NCI-H774 (cell line): ENCODE data around the gene PKP4.
A peak's percentile ranks its signal among the peaks of the same experiment; 100 is the strongest.
"Not testable (repeated sequence)": the region's sequence is repeated elsewhere in the genome, so short reads cannot be mapped to it uniquely, and the experiment has no call there.

ENCODE experiments used
- DNase-seq: peaks from one replicate; lab custom pipeline; 2025; lab: John Stamatoyannopoulos, UW

Gene PKP4

GRCh38 chr2:158456309-158457066 lies at the start of gene PKP4, which contains the start of gene CCDC148:
PKP4 (plus strand) TSS chr2:158456952; CDS start chr2:158533185, 76,233 bp downstream.
CCDC148 (minus strand) TSS chr2:158456753; CDS start chr2:158456439, 314 bp downstream.
- DNase-seq: peak; percentile 91

- no peak for DNase-seq
These were observed 49.7 kb upstream of the PKP4 start for GRCh38 chr2:158407031-158407430.

GRCh38 chr2:158410132-158410531 lies 46.6 kb upstream of the PKP4 start:
- DNase-seq: no peak

- DNase-seq: no peak
These were observed 45.0 kb upstream of the PKP4 start for GRCh38 chr2:158411748-158412147.

GRCh38 chr2:158412206-158412605 lies 44.5 kb upstream of the PKP4 start:
- no peak for DNase-seq

GRCh38 chr2:158413581-158413980 lies 43.2 kb upstream of the PKP4 start:
- no peak for DNase-seq

- no peak for DNase-seq
These were observed 42.2 kb upstream of the PKP4 start for GRCh38 chr2:158414538-158414937.

GRCh38 chr2:158432117-158432516 lies 24.6 kb upstream of the PKP4 start:
- no peak for DNase-seq

GRCh38 chr2:158433716-158434115 lies 23.0 kb upstream of the PKP4 start:
- not testable (repeated sequence) for DNase-seq

GRCh38 chr2:158439062-158439461 lies 17.7 kb upstream of the PKP4 start:
- DNase-seq: not testable (repeated sequence)

GRCh38 chr2:158443606-158444005 lies 13.1 kb upstream of the PKP4 start:
- no peak for DNase-seq

- DNase-seq: peak; percentile 41
These were observed 507 bp downstream of the PKP4 start for GRCh38 chr2:158457092-158457825.

GRCh38 chr2:158457826-158458616 lies 1.3 kb downstream of the PKP4 start:
- peak; percentile 28 for DNase-seq

GRCh38 chr2:158458617-158458920 lies 1.8 kb downstream of the PKP4 start:
- no peak for DNase-seq

- no peak for DNase-seq
These were observed 2.6 kb downstream of the PKP4 start for GRCh38 chr2:158459161-158460003.

GRCh38 chr2:158460632-158461297 lies 4.0 kb downstream of the PKP4 start:
- DNase-seq: no peak

- DNase-seq: no peak
These were observed 6.8 kb downstream of the PKP4 start for GRCh38 chr2:158463496-158464095.

GRCh38 chr2:158464426-158465281 lies 7.9 kb downstream of the PKP4 start:
- peak; percentile 69 for DNase-seq

- no peak for DNase-seq
These were observed 10.5 kb downstream of the PKP4 start for GRCh38 chr2:158467248-158467647.

- not testable (repeated sequence) for DNase-seq
These were observed 16.1 kb downstream of the PKP4 start for GRCh38 chr2:158472829-158473228.
